Measurements from ENCODE around the gene TNNT2. TPM values are rescaled to one million over a fixed set of nuclear protein-coding genes. Genes with fewer than 3 reads are reported as not detected.

TNNT2 gene
- total and polyA plus RNA-seq, 2 of the 13 experiments (the other 11 are each of a cell fraction or from before 2014, with no cell fraction given): 0.20 to 0.63 TPM

DNA sequence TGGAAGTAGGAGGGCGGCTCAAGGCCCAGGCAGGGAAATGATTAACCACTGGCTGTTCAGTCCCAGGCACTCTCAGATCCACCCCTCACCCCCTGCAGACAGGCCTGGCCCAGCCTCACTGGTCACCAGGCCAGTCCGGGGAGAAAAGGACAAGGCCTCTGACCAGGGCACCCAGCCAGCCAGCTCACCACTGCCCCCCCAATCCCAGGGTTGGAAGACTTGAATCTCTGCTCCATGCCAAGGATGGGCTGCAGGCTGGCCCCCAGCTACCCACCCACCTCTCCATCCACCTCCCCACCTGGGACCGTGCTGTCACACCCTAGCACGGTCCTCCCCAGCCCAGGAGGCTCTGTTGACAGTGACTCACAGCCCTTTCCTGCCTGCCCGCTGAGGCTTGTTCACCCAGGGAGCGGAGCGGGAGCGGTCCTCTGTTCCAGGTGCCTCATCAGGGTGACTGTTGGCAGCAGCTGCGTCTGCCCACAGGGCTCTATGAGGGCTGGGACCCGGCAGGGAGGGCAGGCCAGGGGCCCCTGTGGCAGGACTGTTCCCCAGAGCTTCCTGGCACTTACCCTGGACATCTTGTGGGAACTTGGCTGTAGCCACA, 19.5 kb upstream of the TNNT2 start (continued):
- TF ChIP-seq ZBTB39 (CRISPR knock-in tag; IDR thresholded peaks at IDR 0.05) (no peak), ZBED4 (CRISPR knock-in tag; IDR thresholded peaks at IDR 0.05; ENCODE audit: borderline replicate concordance) (0 out of 2 replicates have a peak, but pooled peaks have one; percentile 43), TBX3 (IDR thresholded peaks at IDR 0.05; ENCODE audit: borderline replicate concordance) (0 out of 2 replicates have a peak, but pooled peaks have one; percentile 16), HIVEP1 (CRISPR knock-in tag; IDR thresholded peaks at IDR 0.05) (peak; percentile 76), MZF1 (CRISPR knock-in tag; IDR thresholded peaks at IDR 0.05; ENCODE audit: borderline replicate concordance) (no peak), RXRB (CRISPR knock-in tag; IDR thresholded peaks at IDR 0.05; ENCODE audit: borderline replicate concordance) (peak; percentile 24; the same call in 1 of the 2 replicates), MED13 (CRISPR knock-in tag; IDR thresholded peaks at IDR 0.05) (no peak), MLXIP (CRISPR knock-in tag; IDR thresholded peaks at IDR 0.05; ENCODE audit: borderline replicate concordance) (no peak), ZNF292 (CRISPR knock-in tag; IDR thresholded peaks at IDR 0.05; ENCODE audit: borderline replicate concordance, low read depth) (peak; percentile 69)
- TF ChIP-seq, protein P1, sequence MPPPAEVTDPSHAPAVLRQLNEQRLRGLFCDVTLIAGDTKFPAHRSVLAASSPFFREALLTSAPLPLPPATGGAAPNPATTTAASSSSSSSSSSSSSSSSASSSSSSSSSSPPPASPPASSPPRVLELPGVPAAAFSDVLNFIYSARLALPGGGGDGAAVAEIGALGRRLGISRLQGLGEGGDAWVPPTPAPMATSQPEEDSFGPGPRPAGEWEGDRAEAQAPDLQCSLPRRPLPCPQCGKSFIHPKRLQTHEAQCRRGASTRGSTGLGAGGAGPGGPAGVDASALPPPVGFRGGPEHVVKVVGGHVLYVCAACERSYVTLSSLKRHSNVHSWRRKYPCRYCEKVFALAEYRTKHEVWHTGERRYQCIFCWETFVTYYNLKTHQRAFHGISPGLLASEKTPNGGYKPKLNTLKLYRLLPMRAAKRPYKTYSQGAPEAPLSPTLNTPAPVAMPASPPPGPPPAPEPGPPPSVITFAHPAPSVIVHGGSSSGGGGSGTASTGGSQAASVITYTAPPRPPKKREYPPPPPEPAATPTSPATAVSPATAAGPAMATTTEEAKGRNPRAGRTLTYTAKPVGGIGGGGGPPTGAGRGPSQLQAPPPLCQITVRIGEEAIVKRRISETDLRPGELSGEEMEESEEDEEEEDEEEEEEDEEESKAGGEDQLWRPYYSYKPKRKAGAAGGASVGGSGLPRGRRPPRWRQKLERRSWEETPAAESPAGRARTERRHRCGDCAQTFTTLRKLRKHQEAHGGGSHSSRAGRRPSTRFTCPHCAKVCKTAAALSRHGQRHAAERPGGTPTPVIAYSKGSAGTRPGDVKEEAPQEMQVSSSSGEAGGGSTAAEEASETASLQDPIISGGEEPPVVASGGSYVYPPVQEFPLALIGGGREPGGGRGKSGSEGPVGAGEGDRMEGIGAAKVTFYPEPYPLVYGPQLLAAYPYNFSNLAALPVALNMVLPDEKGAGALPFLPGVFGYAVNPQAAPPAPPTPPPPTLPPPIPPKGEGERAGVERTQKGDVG (CRISPR knock-in tag; IDR thresholded peaks at IDR 0.05; ENCODE audit: borderline replicate concordance): peak; percentile 56; the same call in 1 of the 2 replicates
- TF ChIP-seq, protein P2, sequence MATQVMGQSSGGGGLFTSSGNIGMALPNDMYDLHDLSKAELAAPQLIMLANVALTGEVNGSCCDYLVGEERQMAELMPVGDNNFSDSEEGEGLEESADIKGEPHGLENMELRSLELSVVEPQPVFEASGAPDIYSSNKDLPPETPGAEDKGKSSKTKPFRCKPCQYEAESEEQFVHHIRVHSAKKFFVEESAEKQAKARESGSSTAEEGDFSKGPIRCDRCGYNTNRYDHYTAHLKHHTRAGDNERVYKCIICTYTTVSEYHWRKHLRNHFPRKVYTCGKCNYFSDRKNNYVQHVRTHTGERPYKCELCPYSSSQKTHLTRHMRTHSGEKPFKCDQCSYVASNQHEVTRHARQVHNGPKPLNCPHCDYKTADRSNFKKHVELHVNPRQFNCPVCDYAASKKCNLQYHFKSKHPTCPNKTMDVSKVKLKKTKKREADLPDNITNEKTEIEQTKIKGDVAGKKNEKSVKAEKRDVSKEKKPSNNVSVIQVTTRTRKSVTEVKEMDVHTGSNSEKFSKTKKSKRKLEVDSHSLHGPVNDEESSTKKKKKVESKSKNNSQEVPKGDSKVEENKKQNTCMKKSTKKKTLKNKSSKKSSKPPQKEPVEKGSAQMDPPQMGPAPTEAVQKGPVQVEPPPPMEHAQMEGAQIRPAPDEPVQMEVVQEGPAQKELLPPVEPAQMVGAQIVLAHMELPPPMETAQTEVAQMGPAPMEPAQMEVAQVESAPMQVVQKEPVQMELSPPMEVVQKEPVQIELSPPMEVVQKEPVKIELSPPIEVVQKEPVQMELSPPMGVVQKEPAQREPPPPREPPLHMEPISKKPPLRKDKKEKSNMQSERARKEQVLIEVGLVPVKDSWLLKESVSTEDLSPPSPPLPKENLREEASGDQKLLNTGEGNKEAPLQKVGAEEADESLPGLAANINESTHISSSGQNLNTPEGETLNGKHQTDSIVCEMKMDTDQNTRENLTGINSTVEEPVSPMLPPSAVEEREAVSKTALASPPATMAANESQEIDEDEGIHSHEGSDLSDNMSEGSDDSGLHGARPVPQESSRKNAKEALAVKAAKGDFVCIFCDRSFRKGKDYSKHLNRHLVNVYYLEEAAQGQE (IDR thresholded peaks at IDR 0.05; ENCODE audit: borderline replicate concordance in 1 of 2, low read depth in 1 of 2, low read length in 2 of 2): no peak
